HG03469 (cell line): ENCODE data around the gene AK6.
"Not testable (repeated sequence)": the region's sequence is repeated elsewhere in the genome, so short reads cannot be mapped to it uniquely, and the experiment has no call there.

Experiments used
- ATAC-seq: cut with Tn5 transposase; IDR thresholded peaks from one replicate; pipeline ENCODE4 v1.9.1; 2021; ENCODE audit warnings: mild to moderate bottlenecking, moderate library complexity, moderate number of reproducible peaks; ENCODE audit not compliant: unreplicated experiment

Gene AK6

GRCh38 chr5:69341520-69342161, 27.7 kb downstream of the AK6 start:
- no peak for ATAC-seq

GRCh38 chr5:69335341-69335935, 33.9 kb downstream of the AK6 start:
- ATAC-seq: no peak

DNA sequence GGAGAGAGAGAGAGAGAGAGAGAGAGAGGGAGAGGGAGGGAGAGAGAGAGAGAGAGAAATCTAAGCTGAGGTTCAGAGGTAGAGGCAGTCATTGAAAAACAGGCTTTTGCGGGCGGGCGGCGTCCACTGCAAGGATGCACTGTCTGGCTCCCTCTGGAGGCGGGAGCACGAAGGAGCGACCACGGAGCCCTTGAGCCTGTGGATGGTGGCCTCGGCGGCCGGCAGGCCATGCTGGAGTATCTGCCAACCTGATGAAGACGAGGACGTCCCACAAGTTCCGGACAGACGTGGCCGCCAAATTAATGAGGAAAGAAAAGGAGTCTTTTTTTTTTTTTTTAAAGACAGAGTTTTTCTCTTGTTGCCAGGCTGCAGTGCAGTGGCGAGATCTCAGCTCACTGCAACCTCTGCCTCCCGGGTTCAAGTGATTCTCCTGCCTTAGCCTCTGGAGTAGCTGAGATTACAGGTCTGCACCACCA, 34.5 kb downstream of the AK6 start:
- ATAC-seq: no peak

- ATAC-seq: not testable (repeated sequence)
Observed at GRCh38 chr5:69333668-69334315, 35.5 kb downstream of the AK6 start.

- ATAC-seq: no peak
Observed at GRCh38 chr5:69331528-69332445, 37.5 kb downstream of the AK6 start.

DNA sequence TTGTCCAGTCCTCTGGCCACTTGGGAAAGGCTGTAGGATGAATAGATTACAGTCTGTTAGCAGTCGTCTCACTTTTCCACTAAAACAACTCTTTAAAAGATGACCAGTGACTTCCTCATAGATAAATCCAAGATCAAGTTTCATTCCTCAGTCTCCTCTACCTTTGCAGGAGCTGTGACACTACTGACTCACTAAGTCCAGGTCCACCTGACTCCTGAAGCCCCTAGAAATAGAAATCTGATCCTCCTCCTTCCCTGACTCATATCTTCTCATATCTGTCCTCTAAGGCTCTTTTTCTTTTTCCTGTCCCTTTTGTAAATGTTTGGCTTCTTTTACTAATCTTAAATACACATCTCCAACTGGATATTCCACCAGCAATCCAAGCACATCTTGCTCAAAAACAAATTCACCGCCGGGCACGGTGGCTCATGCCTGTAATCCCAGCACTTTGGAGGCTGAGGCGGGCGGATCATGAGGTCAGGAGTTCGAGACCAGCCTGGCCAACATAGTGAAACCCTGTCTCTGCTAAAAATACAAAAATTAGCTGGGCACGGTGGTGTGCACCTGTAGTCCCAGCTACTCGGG, 39.3 kb downstream of the AK6 start:
- no peak for ATAC-seq

DNA sequence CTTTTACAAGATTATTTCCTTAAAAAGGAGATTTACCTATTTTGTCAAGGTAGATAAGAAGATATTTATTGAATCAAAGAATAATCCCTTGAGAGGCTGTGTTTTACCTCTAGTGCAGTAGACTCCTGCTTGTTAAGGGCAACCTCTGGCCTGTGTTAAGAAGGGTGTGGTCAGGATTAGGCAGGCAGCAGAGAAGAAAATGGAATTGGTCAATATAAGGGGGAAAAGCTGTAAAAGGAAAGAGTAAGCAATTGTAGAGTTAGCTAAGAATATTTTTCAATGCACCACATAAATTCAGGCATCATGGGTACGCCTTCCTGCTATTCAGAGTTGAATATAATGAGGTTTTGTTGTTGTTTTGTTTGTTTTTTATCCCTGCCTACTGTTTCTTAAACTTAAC, 43.0 kb downstream of the AK6 start:
- ATAC-seq: no peak

- ATAC-seq: no peak
Observed at GRCh38 chr5:69317391-69317790, 51.9 kb downstream of the AK6 start.

- no peak for ATAC-seq
Observed at GRCh38 chr5:69315972-69316371, 53.3 kb downstream of the AK6 start.

GRCh38 chr5:69313428-69313827, 55.9 kb downstream of the AK6 start:
- ATAC-seq: no peak

DNA sequence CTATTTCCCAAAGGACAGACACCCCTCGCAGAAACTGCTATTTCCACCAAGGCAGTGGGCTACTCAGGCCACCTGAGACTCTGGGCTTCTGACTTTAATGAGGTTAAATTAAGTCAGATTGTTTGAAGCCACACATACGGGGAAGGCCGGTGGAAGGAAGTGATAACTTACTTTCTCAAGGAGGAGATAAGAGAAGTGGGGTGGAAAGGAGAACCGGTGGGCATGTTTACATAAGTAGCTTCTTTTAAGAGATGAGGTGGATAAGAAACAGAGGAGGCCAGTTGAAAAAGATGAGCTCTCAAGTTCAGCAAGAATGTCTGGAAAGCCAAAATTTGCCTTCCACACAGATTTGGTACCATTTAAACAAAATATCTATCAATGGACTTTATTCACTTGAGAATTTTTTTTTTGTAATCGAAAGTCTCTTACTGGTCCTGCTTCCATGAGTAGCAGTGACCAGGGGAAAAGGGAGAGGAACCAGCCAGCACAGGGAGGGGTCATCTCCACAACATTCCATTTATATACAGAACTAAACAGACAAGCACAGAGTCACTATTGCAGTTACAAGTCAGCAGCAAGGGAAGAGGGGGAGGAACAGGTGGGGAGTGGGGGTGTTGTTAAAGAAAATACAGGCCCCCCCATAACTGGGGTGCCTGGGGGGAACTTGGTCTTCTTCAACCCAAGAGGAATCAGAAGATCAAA, 56.7 kb downstream of the AK6 start:
- ATAC-seq: no peak

- no peak for ATAC-seq
Observed at GRCh38 chr5:69309380-69309779, 59.9 kb downstream of the AK6 start.

- ATAC-seq: no peak
Observed at GRCh38 chr5:69308046-69308553, 61.2 kb downstream of the AK6 start.

DNA sequence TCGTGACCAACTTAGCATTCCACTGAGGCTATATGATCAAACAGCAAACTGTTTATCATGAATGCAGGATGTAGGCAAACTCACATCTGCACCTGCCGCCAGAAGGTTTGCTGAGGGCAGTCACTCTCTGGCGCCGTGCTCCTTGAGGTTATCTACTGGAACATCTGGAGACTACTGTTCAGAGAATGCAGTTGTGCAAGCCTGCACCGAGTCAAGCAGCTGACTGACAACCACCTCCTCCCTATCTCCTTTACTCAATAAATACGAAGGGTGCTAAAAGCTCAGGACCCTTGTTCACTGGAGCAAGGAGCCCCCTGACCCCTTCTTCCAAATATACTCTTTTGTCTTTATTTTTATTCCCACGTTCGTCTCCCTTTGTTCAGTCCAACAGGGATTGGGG, 63.8 kb downstream of the AK6 start:
- ATAC-seq: no peak
